K562 (cell line): ENCODE results near the gene BTG2. TPM values are rescaled to one million over a fixed set of nuclear protein-coding genes. Genes with fewer than 3 reads are reported as not detected.

ENCODE experiments used
- POLR2G ChIP-seq: fragments of 200-400 bp; formaldehyde crosslinking; IDR thresholded peaks from 2 replicates; pipeline ENCODE4 v1.6.1; 2017; ENCODE audit warnings: low read depth, mild to moderate bottlenecking, antibody characterized with exemption, low read length, moderate library complexity
- POU5F1 ChIP-seq: fragments of 150-350 bp; IDR thresholded peaks from 2 replicates; pipeline ENCODE4 v1.6.1; 2014; ENCODE audit warnings: borderline replicate concordance, low read length, low read depth, mild to moderate bottlenecking; ENCODE audit not compliant: partially characterized antibody
- SMAD1 ChIP-seq: fragments of 150-350 bp; IDR thresholded peaks from 2 replicates; pipeline ENCODE4 v1.6.1; 2014; ENCODE audit warnings: low read length, low read depth; ENCODE audit not compliant: partially characterized antibody
- SRSF7 ChIP-seq: fragments of 200-400 bp; formaldehyde crosslinking; optimal IDR thresholded peaks from 2 replicates; pipeline ENCODE3; 2017; ENCODE audit warnings: mild to moderate bottlenecking, low read depth, low read length
- ZFPM2 ChIP-seq: fragments of 250-450 bp; sonication (Bioruptor Pico); IDR thresholded peaks from 2 replicates; pipeline ENCODE4 v1.5.1; 2022; ENCODE audit warnings: mild to moderate bottlenecking
- ZNF143 ChIP-seq: sonication (generic); formaldehyde crosslinking; IDR thresholded peaks from 2 replicates; pipeline ENCODE4 v1.9.0; 2022; ENCODE audit warnings: mild to moderate bottlenecking, missing genetic modification reagents
- ZNF507 ChIP-seq: conservative IDR thresholded peaks from 2 replicates; pipeline ENCODE4 v1.6.1; 2017; ENCODE audit warnings: missing genetic modification characterization, missing compliant biosample characterization
- ZNF75A ChIP-seq: fragments of 450-650 bp; formaldehyde crosslinking; IDR thresholded peaks from 2 replicates; pipeline ENCODE4 v1.4.0; 2020; ENCODE audit warnings: mild to moderate bottlenecking
- polyA plus RNA-seq, 8 experiments: library from polyadenylated mRNA; depleted of rRNA in 4 of 8; stranded (reverse) in 5 of 8; unstranded in 3 of 8; fragments of >200 nt; fragmentation: Nextera tagmentation in 2 of 8; fragmentation: Illumina TruSeq in 1 of 8; extraction: Ambion mirVana in 2 of 8; extraction: Trizol in 1 of 8; gene quantifications; 2 replicates each; pipeline versions ENCODE4 v1.2.1 to v1.2.3, GENCODE V29; 2011 to 2014; ENCODE audit warnings: inconsistent platforms in 1 of 8, missing spikeins in 1 of 8
- total RNA-seq, 7 experiments: library from RNA; depleted of rRNA in 6 of 7; stranded (reverse); fragments of >200 nt in 6 of 7; fragmentation: Illumina TruSeq in 2 of 7; extraction: Trizol in 2 of 7; gene quantifications; 2 replicates each; pipeline versions ENCODE4 v1.2.1 to v1.2.3, GENCODE V29; 2011 to 2021; ENCODE audit warnings: low replicate concordance in 1 of 7
- TF ChIP-seq, protein P1 (sequence below): sonication (generic); IDR thresholded peaks from 2 replicates; pipeline ENCODE4 v1.6.1; 2016
- TF ChIP-seq, protein P2 (sequence below): sonication (generic); formaldehyde crosslinking; IDR thresholded peaks from 2 replicates; pipeline ENCODE4 v1.8.1; 2023; ENCODE audit warnings: mild to moderate bottlenecking, missing genetic modification reagents, moderate library complexity
- TF ChIP-seq, protein P3 (sequence below): fragments of 250-450 bp; sonication (Bioruptor Pico); IDR thresholded peaks from 2 replicates; pipeline ENCODE4 v1.5.0; 2022; ENCODE audit warnings: mild to moderate bottlenecking
- TF ChIP-seq, protein P4 (sequence below): fragments of 450-650 bp; IDR thresholded peaks from 2 replicates; pipeline ENCODE4 v1.6.1; 2016; ENCODE audit warnings: mild to moderate bottlenecking
- TF ChIP-seq, protein P5 (sequence below): fragments of 250-450 bp; sonication (Bioruptor Pico); IDR thresholded peaks from 2 replicates; pipeline ENCODE4 v1.4.0; 2020; ENCODE audit warnings: mild to moderate bottlenecking, moderate library complexity
- TF ChIP-seq, protein P6 (sequence below): fragments of 250-450 bp; sonication (Bioruptor Pico); IDR thresholded peaks from 2 replicates; pipeline ENCODE4 v1.8.0; 2022; ENCODE audit warnings: moderate library complexity, mild to moderate bottlenecking, inconsistent platforms

Gene BTG2
- total and polyA plus RNA-seq, 9 of the 15 experiments (the other 6 are each of a cell fraction or from before 2014, with no cell fraction given): 2.3 to 41.9 (median 8.7) TPM

DNA sequence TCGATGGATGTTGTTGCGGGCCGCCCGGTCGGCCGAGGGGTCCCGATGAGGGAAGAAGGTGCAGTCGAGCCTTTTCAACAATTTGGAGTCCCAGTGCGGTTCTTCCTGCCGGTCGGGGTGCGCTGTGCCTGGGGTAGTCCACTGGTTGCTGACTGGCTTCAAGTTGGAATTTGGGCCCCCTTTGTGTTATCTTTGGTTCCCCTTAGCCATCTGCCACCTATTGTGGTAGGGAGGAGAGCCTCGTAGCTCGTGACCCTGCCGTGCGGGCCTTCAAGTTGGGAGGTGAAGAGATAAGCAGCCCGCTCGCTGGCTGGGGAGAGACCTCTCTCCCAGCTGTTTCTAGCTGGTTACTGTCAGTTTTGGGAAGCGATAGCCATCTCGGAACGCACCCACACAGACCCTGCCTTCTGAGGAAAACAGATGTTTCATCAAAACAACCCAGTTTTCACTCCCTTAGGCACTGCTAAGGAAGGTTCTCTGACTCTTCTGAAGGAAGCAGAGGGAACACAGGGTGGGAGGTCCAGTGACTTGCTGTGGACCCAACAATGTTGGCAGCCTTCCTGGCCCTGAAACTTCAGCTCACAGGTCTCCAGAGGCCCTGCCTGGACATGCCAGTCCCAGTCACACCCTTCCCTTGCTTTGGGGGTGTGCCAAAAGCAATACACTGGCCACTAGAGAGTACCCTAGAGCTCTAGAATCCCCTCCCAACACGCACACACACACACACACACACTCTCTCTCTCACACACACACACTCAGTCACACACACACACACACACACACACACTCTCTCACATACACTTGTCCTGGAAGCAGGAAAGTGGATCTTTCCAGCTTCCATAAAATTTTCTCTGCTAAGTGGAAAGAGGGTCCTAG, 1.0 kb downstream of the BTG2 start (continued):
- TF ChIP-seq, protein P1, sequence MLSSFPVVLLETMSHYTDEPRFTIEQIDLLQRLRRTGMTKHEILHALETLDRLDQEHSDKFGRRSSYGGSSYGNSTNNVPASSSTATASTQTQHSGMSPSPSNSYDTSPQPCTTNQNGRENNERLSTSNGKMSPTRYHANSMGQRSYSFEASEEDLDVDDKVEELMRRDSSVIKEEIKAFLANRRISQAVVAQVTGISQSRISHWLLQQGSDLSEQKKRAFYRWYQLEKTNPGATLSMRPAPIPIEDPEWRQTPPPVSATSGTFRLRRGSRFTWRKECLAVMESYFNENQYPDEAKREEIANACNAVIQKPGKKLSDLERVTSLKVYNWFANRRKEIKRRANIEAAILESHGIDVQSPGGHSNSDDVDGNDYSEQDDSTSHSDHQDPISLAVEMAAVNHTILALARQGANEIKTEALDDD: peak; percentile 99
- TF ChIP-seq SMAD1: peak; percentile 49
- no peak for TF ChIP-seq POU5F1
- TF ChIP-seq, protein P2, sequence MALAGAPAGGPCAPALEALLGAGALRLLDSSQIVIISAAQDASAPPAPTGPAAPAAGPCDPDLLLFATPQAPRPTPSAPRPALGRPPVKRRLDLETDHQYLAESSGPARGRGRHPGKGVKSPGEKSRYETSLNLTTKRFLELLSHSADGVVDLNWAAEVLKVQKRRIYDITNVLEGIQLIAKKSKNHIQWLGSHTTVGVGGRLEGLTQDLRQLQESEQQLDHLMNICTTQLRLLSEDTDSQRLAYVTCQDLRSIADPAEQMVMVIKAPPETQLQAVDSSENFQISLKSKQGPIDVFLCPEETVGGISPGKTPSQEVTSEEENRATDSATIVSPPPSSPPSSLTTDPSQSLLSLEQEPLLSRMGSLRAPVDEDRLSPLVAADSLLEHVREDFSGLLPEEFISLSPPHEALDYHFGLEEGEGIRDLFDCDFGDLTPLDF (CRISPR knock-in tag): no peak
- TF ChIP-seq, protein P3, sequence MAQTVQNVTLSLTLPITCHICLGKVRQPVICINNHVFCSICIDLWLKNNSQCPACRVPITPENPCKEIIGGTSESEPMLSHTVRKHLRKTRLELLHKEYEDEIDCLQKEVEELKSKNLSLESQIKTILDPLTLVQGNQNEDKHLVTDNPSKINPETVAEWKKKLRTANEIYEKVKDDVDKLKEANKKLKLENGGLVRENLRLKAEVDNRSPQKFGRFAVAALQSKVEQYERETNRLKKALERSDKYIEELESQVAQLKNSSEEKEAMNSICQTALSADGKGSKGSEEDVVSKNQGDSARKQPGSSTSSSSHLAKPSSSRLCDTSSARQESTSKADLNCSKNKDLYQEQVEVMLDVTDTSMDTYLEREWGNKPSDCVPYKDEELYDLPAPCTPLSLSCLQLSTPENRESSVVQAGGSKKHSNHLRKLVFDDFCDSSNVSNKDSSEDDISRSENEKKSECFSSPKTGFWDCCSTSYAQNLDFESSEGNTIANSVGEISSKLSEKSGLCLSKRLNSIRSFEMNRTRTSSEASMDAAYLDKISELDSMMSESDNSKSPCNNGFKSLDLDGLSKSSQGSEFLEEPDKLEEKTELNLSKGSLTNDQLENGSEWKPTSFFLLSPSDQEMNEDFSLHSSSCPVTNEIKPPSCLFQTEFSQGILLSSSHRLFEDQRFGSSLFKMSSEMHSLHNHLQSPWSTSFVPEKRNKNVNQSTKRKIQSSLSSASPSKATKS (CRISPR knock-in tag): no peak
- TF ChIP-seq ZNF507 (tag): no peak
- TF ChIP-seq ZNF75A (CRISPR knock-in tag): 0 out of 2 replicates have a peak, but pooled peaks have one; percentile 56
- no peak for TF ChIP-seq ZFPM2 (CRISPR knock-in tag)
- no peak for TF ChIP-seq SRSF7
- TF ChIP-seq, protein P4, sequence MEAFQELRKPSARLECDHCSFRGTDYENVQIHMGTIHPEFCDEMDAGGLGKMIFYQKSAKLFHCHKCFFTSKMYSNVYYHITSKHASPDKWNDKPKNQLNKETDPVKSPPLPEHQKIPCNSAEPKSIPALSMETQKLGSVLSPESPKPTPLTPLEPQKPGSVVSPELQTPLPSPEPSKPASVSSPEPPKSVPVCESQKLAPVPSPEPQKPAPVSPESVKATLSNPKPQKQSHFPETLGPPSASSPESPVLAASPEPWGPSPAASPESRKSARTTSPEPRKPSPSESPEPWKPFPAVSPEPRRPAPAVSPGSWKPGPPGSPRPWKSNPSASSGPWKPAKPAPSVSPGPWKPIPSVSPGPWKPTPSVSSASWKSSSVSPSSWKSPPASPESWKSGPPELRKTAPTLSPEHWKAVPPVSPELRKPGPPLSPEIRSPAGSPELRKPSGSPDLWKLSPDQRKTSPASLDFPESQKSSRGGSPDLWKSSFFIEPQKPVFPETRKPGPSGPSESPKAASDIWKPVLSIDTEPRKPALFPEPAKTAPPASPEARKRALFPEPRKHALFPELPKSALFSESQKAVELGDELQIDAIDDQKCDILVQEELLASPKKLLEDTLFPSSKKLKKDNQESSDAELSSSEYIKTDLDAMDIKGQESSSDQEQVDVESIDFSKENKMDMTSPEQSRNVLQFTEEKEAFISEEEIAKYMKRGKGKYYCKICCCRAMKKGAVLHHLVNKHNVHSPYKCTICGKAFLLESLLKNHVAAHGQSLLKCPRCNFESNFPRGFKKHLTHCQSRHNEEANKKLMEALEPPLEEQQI: no peak
- TF ChIP-seq POLR2G: no peak
- TF ChIP-seq ZNF143: no peak
- TF ChIP-seq, protein P5, sequence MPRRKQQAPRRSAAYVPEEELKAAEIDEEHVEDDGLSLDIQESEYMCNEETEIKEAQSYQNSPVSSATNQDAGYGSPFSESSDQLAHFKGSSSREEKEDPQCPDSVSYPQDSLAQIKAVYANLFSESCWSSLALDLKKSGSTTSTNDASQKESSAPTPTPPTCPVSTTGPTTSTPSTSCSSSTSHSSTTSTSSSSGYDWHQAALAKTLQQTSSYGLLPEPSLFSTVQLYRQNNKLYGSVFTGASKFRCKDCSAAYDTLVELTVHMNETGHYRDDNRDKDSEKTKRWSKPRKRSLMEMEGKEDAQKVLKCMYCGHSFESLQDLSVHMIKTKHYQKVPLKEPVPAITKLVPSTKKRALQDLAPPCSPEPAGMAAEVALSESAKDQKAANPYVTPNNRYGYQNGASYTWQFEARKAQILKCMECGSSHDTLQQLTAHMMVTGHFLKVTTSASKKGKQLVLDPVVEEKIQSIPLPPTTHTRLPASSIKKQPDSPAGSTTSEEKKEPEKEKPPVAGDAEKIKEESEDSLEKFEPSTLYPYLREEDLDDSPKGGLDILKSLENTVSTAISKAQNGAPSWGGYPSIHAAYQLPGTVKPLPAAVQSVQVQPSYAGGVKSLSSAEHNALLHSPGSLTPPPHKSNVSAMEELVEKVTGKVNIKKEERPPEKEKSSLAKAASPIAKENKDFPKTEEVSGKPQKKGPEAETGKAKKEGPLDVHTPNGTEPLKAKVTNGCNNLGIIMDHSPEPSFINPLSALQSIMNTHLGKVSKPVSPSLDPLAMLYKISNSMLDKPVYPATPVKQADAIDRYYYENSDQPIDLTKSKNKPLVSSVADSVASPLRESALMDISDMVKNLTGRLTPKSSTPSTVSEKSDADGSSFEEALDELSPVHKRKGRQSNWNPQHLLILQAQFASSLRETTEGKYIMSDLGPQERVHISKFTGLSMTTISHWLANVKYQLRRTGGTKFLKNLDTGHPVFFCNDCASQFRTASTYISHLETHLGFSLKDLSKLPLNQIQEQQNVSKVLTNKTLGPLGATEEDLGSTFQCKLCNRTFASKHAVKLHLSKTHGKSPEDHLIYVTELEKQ (CRISPR knock-in tag): no peak
- TF ChIP-seq, protein P6, sequence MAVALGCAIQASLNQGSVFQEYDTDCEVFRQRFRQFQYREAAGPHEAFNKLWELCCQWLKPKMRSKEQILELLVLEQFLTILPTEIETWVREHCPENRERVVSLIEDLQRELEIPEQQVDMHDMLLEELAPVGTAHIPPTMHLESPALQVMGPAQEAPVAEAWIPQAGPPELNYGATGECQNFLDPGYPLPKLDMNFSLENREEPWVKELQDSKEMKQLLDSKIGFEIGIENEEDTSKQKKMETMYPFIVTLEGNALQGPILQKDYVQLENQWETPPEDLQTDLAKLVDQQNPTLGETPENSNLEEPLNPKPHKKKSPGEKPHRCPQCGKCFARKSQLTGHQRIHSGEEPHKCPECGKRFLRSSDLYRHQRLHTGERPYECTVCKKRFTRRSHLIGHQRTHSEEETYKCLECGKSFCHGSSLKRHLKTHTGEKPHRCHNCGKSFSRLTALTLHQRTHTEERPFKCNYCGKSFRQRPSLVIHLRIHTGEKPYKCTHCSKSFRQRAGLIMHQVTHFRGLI (CRISPR knock-in tag): no peak
